GM19023 (cell line): ENCODE measurements around the gene RNF133.
"Not testable (repeated sequence)": the region's sequence is repeated elsewhere in the genome, so short reads cannot be mapped to it uniquely, and the experiment has no call there.

Experiments used
- ATAC-seq: cut with Tn5 transposase; IDR thresholded peaks from one replicate; pipeline ENCODE4 v1.9.1; 2021; ENCODE audit warnings: mild to moderate bottlenecking, moderate library complexity; ENCODE audit not compliant: unreplicated experiment

The RNF133 gene

DNA sequence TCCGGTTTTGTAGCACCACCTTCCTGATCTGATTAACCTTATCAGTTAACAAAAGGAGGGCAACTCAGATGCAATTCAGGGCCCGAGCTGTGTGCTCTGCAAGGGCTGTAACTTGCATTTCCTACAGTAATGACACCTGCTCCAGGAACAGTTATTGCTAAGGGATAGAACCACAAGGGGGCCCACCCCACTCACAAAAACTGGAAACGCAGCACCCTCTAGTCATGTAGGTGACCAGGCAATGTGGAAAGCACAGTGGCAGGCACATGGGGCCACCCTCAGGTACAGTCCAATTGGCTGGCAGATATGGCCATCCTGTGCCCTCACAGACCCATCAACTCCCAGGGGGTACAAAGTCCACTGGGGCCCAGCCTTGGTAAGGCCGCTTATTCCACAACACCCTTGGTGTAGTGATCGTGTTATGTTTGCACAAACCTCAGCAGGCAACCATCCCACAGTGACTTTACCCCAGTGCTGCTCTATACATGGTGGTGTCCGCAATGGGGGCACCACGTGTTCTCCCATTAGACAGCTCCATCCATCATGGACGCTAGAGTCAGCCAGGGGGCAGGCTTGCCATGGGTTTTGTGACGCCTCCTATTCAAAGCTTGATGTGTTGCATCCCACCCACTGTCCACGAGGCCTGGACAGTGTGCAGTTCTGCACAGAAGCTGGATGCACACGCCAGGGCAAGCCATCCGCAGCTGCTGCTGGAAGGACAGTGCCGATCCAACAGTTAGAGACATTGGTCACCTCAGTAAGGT, 9.4 kb downstream of the RNF133 start:
- ATAC-seq = no peak

DNA sequence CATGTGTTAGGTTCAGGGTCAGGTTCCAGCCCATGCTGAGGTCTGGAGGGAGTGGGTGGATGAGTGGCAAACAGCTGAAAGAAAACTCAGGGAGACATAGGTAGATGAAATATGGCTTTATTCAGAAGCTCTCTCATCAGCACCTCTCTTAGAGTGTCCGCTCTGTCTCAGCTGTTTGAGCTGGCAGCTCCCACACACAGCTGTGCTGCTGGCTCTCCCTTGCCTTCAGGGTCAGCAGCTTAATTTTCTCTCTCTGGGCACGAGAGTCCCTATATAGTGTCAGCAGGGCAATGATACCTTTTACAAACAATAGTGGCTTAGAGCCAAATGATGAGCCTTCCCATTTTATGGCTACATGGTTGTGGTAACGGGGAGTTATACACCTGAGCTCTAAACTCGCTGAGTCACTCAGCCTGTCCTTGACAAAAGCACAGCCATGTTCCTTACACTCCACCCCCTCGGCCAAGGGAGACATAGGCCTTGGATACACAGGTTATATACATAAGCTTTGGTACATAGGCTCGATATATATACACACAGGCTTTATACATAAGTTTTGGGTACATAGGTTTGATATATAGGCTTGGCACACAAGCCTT, 10.4 kb downstream of the RNF133 start:
- ATAC-seq = no peak

DNA sequence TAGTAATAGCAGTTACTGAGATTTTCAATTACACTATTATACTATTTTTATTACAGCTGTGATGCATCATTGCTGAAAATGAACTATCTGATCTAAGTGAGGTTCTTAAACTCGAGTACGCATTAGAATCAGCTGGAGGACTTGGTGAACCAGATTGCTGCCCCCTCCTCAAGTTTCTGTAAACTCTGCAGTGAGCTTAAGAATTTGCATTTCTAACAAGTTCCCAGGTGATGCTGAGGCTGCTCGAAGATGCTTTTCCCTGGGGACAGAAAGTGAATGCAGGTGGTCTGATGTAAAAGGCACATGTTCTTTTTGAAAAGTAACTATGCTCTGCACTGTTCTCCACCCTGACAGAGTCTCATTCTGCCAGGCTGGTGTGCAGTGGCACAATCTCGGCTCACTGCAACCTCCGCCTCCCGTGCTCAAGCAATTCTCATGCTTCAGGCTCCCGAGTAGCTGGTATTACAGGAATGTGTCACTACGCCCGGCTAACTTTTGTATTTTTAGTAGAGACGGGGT, 12.5 kb downstream of the RNF133 start:
- no peak for ATAC-seq

DNA sequence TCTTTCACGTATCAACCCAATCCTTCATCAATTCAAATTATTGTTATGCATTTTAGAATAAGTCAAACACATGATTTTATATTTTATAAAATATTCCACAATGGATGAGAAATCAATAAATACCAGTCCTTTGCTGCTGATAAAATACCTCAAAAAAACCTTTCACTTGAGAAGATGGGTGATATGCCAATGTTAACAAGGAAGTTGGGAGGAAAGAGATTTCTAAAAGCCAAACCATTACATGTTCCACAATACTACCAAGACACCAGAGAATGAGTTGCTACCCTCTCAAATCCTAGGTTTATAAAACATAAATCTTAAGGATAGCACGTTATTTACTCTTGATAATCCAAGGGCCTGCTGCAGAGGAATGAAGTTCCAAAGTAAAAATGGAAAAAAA, 14.4 kb downstream of the RNF133 start:
- no peak for ATAC-seq

DNA sequence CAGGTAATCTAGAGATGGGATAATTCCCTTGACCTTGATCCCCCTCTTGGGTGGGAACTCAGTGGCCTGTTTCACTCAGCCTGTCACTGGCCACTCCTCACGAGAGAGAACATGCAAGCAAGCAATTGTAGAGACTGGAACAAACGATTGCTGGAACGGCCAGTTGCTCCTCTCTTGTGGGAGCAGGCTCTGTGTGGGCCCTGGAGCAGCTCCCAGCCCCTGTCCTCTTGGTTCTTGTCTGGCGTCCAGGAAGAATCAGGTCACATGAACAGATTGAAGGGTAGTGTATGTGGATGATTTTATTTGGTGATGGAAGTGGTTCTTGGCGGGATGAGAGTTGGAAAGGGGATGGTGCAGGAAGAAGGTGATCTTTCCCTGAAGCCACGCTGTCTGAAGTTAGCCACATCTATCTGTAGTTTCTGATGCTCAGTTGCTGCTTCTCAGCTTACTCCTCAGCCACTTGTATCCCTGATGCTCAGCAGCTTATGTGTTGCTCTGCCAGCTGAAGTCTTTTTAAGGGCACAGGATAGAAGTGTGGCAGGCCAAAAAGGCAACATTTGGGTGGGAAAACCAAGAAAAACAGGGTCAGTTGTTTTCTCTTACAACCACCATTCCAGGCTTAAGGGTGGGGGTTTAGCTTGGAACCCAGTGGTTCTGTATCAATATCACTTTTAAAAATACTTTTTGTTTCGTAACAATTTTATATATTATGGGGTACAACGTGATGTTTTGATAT, 15.9 kb downstream of the RNF133 start:
- no peak for ATAC-seq

DNA sequence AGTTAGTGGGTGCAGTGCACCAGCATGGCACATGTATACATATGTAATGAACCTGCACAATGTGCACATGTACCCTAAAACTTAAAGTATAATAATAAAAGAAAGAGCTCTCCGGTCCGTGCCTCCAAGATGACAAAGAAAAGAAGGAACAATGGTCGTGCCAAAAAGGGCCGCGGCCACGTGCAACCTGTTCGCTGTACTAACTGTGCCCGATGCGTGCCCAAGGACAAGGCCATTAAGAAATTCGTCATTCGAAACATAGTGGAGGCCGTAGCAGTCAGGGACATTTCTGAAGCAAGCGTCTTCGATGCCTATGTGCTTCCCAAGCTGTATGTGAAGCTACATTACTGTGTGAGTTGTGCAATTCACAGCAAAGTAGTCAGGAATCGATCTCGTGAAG, 17.7 kb downstream of the RNF133 start:
- not testable (repeated sequence) for ATAC-seq

DNA sequence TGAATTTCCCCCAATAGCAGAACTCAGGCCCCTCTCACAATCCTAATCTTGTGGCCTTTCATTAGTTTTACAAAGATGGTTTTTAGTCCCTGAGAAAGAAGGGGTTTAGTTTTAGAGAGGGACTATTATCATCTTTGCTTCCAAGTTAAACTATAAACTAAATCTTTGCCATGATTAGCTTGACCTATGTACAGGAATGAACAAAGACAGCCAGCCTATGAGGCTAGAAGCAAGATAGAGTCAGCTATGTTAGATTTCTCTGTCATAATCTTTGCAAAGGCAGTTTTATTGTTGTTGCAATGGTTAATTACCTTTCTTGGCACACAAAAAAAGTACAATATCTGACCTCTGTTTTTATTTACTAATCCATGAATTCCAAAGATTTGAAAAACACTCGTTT, 19.1 kb downstream of the RNF133 start:
- ATAC-seq = no peak

DNA sequence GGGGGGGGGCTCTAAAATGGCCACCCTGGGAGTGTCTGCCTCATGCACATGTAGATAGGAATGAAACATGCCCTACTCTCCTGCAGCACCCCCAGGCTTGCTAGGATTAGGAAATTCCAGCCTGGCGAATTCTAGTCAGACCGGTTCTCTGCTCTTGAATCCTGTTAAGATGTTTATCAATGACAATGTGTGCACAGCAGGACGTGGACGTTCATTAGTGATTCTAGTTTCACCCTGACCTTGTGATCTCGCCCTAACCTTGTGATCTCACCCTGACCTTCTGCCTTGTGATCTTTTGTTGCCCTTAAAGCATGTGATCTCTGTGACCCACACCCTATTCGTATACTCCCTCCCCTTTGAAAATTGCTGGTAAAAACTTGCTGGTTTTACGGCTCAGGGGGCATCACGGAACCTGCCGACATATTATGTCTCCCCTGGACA, 19.6 kb downstream of the RNF133 start:
- not testable (repeated sequence) for ATAC-seq

DNA sequence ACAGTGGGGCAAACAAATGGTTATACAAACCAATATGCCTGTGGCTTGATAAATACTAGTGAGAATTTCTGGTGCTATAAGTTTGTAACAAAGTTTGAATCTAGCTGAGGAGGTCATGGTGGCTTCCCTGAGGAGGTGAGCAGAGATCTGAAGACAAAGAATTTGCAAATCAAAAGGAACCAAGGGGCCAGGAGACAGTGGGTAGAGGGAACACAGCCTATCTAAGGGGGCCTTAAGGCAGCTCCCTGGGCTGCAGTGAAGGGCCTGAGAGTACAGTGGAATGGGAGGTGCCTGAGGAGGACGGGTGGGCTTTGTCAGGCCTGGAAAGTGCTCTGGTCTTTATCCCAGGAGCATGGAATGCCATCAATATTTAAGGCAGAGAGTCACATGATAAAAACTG, 21.8 kb downstream of the RNF133 start:
- ATAC-seq = no peak

DNA sequence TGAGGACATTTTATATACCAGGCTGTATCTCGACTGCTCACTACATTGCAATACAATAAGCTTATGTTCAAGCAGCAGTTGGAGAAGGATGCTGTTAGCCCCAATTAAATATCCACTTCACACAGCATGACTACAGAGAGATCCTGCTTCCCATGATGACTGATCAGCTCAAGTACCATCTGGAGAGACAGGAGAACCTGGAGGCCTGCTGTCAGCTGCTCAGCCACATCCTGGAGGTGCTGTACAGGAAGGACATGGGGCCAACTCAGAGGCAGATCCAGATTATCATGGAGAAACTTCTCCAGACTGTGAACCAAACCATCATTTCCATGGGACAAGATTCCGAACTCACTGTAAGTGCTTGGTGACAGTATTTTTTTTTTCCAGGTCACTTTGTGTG, 22.5 kb downstream of the RNF133 start:
- no peak for ATAC-seq

DNA sequence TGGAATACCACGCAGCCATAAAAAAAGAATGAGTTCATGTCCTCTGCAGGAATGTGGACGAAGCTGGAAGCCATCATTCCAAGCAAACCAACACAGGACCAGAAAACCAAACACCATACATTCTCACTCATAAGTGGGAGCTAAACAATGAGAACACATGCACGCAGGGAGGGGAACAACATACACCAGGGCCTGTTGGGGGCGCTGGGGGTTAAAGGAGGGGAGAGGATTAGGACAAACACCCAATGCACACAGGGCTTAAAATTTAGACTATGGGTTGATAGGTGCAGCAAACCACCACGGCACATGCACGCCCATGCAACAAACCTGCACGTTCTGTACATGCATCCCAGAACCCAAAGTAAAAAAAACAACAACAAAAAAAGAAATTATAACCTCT, 23.3 kb downstream of the RNF133 start:
- ATAC-seq = no peak

DNA sequence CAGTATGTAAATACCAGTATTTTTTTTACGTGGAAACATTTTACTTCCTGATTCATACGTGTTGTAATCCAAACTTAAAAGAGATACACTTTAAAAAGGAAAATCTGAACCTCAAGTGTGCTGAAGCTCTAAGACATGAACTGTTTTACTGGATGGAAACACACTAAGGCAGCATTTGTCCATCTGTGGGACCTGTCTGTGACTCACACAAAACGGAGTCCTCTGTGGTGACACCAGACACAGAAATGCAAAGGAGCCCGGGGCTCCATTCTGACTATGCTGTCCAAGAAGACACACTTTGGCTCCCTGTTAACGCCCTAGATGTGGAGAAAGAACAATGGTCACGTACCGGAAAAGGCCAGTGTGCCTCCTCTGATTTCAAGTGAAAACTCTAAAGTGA, 23.9 kb downstream of the RNF133 start:
- ATAC-seq = no peak

DNA sequence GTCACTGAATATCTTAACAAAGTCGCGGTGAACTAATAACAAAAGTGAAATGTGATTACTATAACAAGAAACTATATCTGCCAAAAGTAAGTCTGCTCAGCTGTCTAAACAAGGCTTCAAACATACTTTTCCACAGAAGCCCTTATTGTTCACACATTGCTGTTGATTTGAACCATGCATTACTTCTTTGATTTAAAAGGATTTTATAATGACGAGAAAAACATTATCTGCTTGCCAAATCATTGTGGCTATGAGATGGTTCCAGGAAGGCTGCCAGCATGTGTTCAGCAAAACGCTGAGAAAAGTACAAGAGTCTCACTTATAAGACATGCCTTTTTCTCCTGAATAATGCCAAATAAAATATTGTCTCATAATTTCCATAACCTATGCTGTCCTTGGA, 24.4 kb downstream of the RNF133 start:
- no peak for ATAC-seq

DNA sequence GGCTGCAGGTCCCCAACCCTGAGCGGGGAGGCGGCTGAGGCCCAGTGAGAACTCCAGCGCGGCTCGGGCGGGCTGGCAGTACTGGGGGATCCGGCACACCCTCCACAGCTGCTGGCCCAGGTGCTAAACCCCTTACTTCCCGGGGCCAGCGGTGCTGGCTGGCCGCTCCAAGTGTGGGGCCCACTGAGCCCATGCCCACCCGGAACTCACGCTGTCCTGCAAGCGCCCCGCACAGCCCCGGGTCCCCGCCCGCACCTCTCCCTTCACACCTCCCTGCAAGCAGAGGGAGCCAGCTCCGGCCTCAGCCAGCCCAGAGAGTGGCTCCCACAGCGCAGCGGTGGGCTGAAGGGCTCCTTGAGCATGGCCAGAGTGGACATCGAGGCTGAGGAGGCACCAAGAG, 25.0 kb downstream of the RNF133 start:
- no peak for ATAC-seq

DNA sequence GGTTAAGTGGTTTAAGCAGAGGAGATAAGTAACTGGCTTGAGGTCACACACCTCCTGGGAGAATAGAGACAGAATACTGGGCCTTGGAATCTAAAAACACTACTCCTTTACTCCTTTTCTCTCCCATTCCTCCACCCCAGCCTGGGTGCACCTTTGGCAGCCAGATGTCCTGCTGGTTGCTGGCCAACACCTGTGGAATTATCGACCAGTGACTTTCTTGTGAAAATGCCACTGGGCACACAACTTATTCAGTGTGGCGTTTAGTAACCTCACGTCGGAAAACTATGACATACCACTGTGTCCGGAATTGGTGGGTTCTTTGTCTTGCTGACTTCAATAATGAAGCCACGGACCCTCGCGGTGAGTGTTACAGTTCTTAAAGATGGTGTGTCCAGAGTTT, 26.4 kb downstream of the RNF133 start:
- no peak for ATAC-seq

DNA sequence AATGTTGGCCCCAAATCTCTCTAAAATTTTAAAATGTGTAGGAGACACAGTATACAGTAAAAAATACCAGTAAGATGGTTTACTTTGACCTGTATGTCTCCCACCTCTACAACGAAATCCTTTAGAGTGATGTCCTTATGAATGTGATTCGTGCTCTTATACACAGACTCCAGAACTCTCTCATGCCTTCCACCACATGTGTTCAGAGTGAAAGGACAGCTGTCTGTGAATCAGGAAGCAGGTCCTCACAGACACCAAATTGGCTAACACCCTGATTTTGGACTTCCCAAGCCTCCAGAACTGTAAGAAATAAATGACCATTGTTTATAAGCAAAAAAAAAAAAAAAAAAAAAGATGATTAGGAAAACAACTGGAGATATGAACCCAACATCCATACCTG, 35.2 kb downstream of the RNF133 start:
- ATAC-seq = no peak

DNA sequence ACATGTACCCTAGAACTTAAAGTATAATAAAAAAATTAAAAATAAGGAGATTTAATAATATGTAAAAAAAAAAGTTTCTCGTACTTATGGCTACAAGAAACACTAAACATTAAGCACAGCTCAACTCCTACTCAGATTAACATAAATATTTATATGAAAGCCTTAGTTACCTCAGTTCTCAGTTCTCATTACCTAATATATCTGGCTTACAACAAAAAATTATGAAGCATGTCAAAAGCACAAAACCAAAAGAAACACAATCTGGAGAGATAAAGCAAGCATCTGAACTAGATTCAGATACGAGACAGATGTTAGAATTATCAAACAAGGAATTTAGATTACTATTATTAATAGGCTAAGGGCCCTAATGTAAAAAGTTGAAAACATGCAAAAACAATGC, 40.1 kb downstream of the RNF133 start:
- ATAC-seq = no peak

DNA sequence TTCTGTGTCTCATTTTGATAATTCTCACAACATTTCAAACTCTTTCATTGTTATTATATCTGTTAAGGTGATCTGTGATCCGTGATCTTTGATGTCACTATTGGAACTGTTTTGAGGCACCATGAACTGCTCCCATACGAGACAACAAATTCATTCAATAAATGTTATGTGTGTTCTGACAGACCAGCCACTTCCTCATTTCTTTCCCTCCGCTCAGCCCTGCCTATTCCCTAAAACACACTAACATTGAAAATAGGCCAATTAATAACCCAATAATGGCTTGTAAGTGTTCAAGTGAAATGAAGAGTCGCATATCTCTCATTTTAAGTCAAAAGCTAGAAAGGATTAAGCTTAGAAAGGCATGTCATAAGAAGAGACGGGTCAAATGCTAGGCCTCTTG, 45.2 kb downstream of the RNF133 start:
- no peak for ATAC-seq

DNA sequence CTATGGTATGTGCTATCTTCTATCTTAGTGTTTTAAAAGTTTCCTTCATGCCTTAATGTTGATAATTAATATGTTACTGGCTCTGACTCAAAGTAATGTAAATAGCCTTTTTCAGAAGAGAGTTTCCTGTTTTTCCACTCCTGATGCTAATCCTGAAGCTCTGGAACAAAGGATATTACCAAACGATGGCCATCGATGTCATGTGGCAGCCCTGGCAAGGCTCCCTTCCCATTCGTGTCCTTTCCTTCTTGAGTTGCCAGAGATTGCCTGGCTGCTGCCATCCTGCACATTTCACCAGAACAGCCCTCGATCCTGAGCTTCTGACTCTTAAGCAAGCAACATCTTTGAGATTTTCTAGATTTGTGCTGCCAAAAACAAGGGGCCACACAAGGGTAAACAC, 46.0 kb downstream of the RNF133 start:
- no peak for ATAC-seq

DNA sequence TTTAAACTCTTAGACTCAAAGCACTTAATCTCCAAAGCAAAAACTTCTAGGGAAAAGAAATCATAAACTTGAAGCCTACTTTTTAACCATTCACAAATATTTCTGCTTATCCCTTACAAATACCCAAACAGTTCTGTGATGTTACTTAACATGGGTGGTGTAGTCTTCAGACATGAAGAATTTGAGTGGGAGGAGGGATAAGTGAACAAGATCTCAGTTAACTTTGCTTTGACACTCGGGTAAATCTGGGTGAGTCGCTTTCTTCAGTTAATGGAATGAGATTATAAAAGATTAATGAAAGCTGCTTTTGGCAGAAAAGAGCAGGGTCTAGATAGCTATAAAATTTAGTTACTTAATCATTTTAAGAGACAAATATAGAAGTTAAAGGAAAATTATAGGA, 47.5 kb downstream of the RNF133 start:
- ATAC-seq = no peak
